ENCODE results near the gene BTBD9.

- TF ChIP-seq EZH2 (IDR thresholded peaks at IDR 0.05) (no peak), POLR2AphosphoS5 (IDR thresholded peaks at IDR 0.05; ENCODE audit: borderline replicate concordance, low read depth, low read length) (no peak), FOXP2 (optimal IDR thresholded peaks at IDR 0.05; ENCODE audit: control extremely low read depth, extremely low read length, insufficient read depth) (no peak)
These were observed 196.2 kb downstream of the BTBD9 start for GRCh38 chr6:38443352-38444144.
